GM23338 (cell line): ENCODE results near the gene IFTAP. TPM values are rescaled to one million over a fixed set of nuclear protein-coding genes. Genes with fewer than 3 reads are reported as not detected.

Experiments
- ATAC-seq: fragments of 200-7000 bp; cut with Tn5 transposase; 3 replicates; pipeline ENCODE4 v1.9.1; 2020
- DNase-seq: peaks from one replicate; pipeline ENCODE4 v3.0.0-alpha.2; 2015; ENCODE audit warnings: low spot score
- H2AFZ ChIP-seq: fragments of 200-600 bp; sonication (generic); 2 replicates; pipeline ENCODE4 v1.8.0; 2016; ENCODE audit warnings: antibody characterized with exemption, mild to moderate bottlenecking, moderate library complexity
- H3F3A ChIP-seq: fragments of 200-600 bp; sonication (generic); replicated peaks from 2 replicates; pipeline ENCODE4 v1.8.0; 2017; ENCODE audit warnings: antibody characterized with exemption, mixed run types, low read depth
- H3K27ac ChIP-seq: fragments of 200-600 bp; sonication (generic); 2 replicates; pipeline ENCODE4 v1.6.1; 2016; ENCODE audit warnings: low read depth
- H3K27me3 ChIP-seq: fragments of 200-600 bp; sonication (generic); 2 replicates; pipeline ENCODE4 v1.8.0; 2016; ENCODE audit warnings: mild to moderate bottlenecking, mixed run types, moderate library complexity; ENCODE audit not compliant: insufficient read depth
- H3K36me3 ChIP-seq: fragments of 200-600 bp; sonication (generic); 2 replicates; pipeline ENCODE4 v1.8.0; 2016; ENCODE audit warnings: mild to moderate bottlenecking; ENCODE audit not compliant: insufficient read depth
- H3K4me1 ChIP-seq: fragments of 200-600 bp; sonication (generic); 2 replicates; pipeline ENCODE4 v1.8.0; 2016; ENCODE audit warnings: mild to moderate bottlenecking, moderate library complexity; ENCODE audit not compliant: insufficient read depth
- H3K4me2 ChIP-seq: fragments of 200-600 bp; sonication (generic); 2 replicates; pipeline ENCODE4 v1.7.1; 2017; ENCODE audit warnings: mixed run types
- H3K4me3 ChIP-seq: fragments of 200-600 bp; sonication (generic); 2 replicates; pipeline ENCODE4 v1.6.1; 2016; ENCODE audit warnings: mixed run types
- H3K79me2 ChIP-seq: fragments of 200-600 bp; sonication (generic); replicated peaks from 2 replicates; pipeline ENCODE4 v1.8.0; 2017; ENCODE audit warnings: mild to moderate bottlenecking; ENCODE audit not compliant: insufficient read depth
- H3K9me2 ChIP-seq: fragments of 200-600 bp; sonication (generic); 2 replicates; pipeline ENCODE4 v1.8.0; 2017; ENCODE audit not compliant: insufficient read depth
- H4K20me1 ChIP-seq: fragments of 200-600 bp; sonication (generic); replicated peaks from 2 replicates; pipeline ENCODE4 v1.8.0; 2017; ENCODE audit warnings: mild to moderate bottlenecking; ENCODE audit not compliant: insufficient read depth
- H3K27ac Mint-ChIP-seq: 2 replicates; pipeline ENCODE4 v1.8.0; 2020; ENCODE audit warnings: inconsistent platforms, mild to moderate bottlenecking, moderate library complexity, mixed read lengths
- H3K27me3 Mint-ChIP-seq: 3 replicates; pipeline ENCODE4 v1.8.0; 2022; ENCODE audit warnings: low read depth, mild to moderate bottlenecking, moderate library complexity, mixed read lengths, inconsistent platforms; ENCODE audit not compliant: insufficient read depth, poor library complexity
- H3K36me3 Mint-ChIP-seq: 3 replicates; pipeline ENCODE4 v1.8.0; 2021; ENCODE audit warnings: low read depth, mild to moderate bottlenecking, inconsistent platforms, moderate library complexity, mixed read lengths
- H3K4me1 Mint-ChIP-seq: 3 replicates; pipeline ENCODE4 v1.8.0; 2020; ENCODE audit warnings: mild to moderate bottlenecking, inconsistent platforms, mixed read lengths
- H3K4me3 Mint-ChIP-seq: 3 replicates; pipeline ENCODE4 v1.8.0; 2021; ENCODE audit warnings: moderate library complexity, mild to moderate bottlenecking, inconsistent platforms, mixed read lengths
- H3K9me3 Mint-ChIP-seq: 3 replicates; pipeline ENCODE4 v1.8.0; 2020; ENCODE audit warnings: moderate library complexity, mild to moderate bottlenecking, inconsistent platforms, mixed read lengths
- CREB1 ChIP-seq: fragments of 250-450 bp; sonication (Bioruptor Pico); IDR thresholded peaks from 2 replicates; pipeline ENCODE4 v1.5.0; 2020; ENCODE audit warnings: low read depth, mild to moderate bottlenecking, moderate library complexity
- CTCF ChIP-seq, 2 experiments: fragments of 200-600 bp in 1 of 2; sonication (generic) in 1 of 2; conservative IDR thresholded peaks; 2 replicates each; pipeline versions ENCODE4 v1.5.1 to v1.6.1; 2016 to 2017; ENCODE audit warnings: antibody characterized with exemption in 2 of 2, low read depth in 2 of 2, mild to moderate bottlenecking in 2 of 2, moderate library complexity in 1 of 2
- EZH2 ChIP-seq: fragments of 200-600 bp; sonication (generic); IDR thresholded peaks from one replicate; pipeline ENCODE4 v1.8.0; 2017; ENCODE audit warnings: antibody characterized with exemption, mild to moderate bottlenecking, low read depth; ENCODE audit not compliant: unreplicated experiment
- EZH2phosphoT487 ChIP-seq: fragments of 200-600 bp; sonication (generic); IDR thresholded peaks from one replicate; pipeline ENCODE4 v1.8.1; 2018; ENCODE audit warnings: antibody characterized with exemption; ENCODE audit not compliant: unreplicated experiment
- JUNB ChIP-seq: IDR thresholded peaks from one replicate; pipeline ENCODE4 v1.6.1; 2016; ENCODE audit warnings: antibody characterized with exemption; ENCODE audit not compliant: unreplicated experiment
- NANOG ChIP-seq: IDR thresholded peaks from 2 replicates; pipeline ENCODE4 v1.6.1; 2016; ENCODE audit warnings: antibody characterized with exemption, borderline replicate concordance
- POLR2AphosphoS5 ChIP-seq: IDR thresholded peaks from 2 replicates; pipeline ENCODE4 v1.6.1; 2016; ENCODE audit warnings: antibody characterized with exemption, low read depth
- REST ChIP-seq: IDR thresholded peaks from one replicate; pipeline ENCODE4 v1.6.1; 2018; ENCODE audit warnings: antibody characterized with exemption; ENCODE audit not compliant: unreplicated experiment
- STAT1 ChIP-seq: IDR thresholded peaks from one replicate; pipeline ENCODE4 v1.6.1; 2016; ENCODE audit warnings: antibody characterized with exemption; ENCODE audit not compliant: unreplicated experiment
- ZNF114 ChIP-seq: fragments of 250-450 bp; sonication (Bioruptor Pico); IDR thresholded peaks from 2 replicates; pipeline ENCODE4 v1.5.0; 2020; ENCODE audit warnings: mild to moderate bottlenecking, moderate library complexity
- ZNF331 ChIP-seq: fragments of 250-450 bp; sonication (Bioruptor Pico); IDR thresholded peaks from 2 replicates; pipeline ENCODE4 v1.5.0; 2020; ENCODE audit warnings: low read depth, mild to moderate bottlenecking, moderate library complexity
- ZNF462 ChIP-seq: fragments of 250-450 bp; sonication (Bioruptor Pico); IDR thresholded peaks from 2 replicates; pipeline ENCODE4 v1.5.0; 2020; ENCODE audit warnings: mild to moderate bottlenecking, moderate library complexity
- polyA plus RNA-seq: library from polyadenylated mRNA; unstranded; fragments of >200 nt; fragmentation: Nextera tagmentation; extraction: Ambion mirVana; gene quantifications from 2 replicates; pipeline ENCODE4 v1.2.1, GENCODE V29; 2016
- total RNA-seq: library from RNA; depleted of rRNA; stranded (reverse); fragments of >200 nt; shearing (Covaris generic); gene quantifications from 2 replicates; pipeline ENCODE4 v1.2.3, GENCODE V29; 2014
- TF ChIP-seq, protein P1 (sequence below): IDR thresholded peaks from 2 replicates; pipeline ENCODE4 v1.6.1; 2016; ENCODE audit warnings: antibody characterized with exemption

Gene IFTAP
- total and polyA plus RNA-seq, 2 experiments from 2014 or later: 17.1 to 39.1 TPM

GRCh38 chr11:36695571-36695970 lies 101.3 kb downstream of the IFTAP start:
- no peak overlapping the region for H3K27ac Mint-ChIP-seq

More at GRCh38 chr11:36695571-36695970, 101.3 kb downstream of the IFTAP start:
- Histone ChIP-seq H3K4me3 (no peak overlapping the region), H3K4me1 (peaks cover 5% of the 10 kb centered on the region), H3F3A (no peaks in the 10 kb centered on the region), H4K20me1 (no peaks in the 10 kb centered on the region), H3K36me3 (no peaks in the 10 kb centered on the region), H3K27ac (no peak overlapping the region), H3K9me2 (no peaks in the 10 kb centered on the region), H3K27me3 (no peaks in the 10 kb centered on the region), H2AFZ (no peak overlapping the region), H3K4me2 (no peak overlapping the region), H3K79me2 (no peaks in the 10 kb centered on the region)
- no peaks in the 10 kb centered on the region for H3K36me3 Mint-ChIP-seq
- DNase-seq (no peak), ATAC-seq (no peak)
- TF ChIP-seq CREB1 (CRISPR knock-in tag) (no peak), POLR2AphosphoS5 (no peak), ZNF462 (CRISPR knock-in tag) (no peak), ZNF114 (no peak), EZH2phosphoT487 (no peak), EZH2 (no peak), NANOG (no peak), ZNF331 (no peak), STAT1 (no peak), CTCF (conservative IDR thresholded peaks at IDR 0.05; ENCODE audit: low read depth in 2 of 2) (no peak), REST (no peak), JUNB (no peak)
- TF ChIP-seq, protein P1, sequence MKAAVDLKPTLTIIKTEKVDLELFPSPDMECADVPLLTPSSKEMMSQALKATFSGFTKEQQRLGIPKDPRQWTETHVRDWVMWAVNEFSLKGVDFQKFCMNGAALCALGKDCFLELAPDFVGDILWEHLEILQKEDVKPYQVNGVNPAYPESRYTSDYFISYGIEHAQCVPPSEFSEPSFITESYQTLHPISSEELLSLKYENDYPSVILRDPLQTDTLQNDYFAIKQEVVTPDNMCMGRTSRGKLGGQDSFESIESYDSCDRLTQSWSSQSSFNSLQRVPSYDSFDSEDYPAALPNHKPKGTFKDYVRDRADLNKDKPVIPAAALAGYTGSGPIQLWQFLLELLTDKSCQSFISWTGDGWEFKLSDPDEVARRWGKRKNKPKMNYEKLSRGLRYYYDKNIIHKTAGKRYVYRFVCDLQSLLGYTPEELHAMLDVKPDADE: no peak
- H3K4me3 Mint-ChIP-seq: no peak overlapping the region
- H3K9me3 Mint-ChIP-seq: no peaks in the 10 kb centered on the region
- peaks cover 19% of the 10 kb centered on the region for H3K4me1 Mint-ChIP-seq
- H3K27me3 Mint-ChIP-seq: peaks cover 4% of the 10 kb centered on the region
